NCI-H69 (cell line): ENCODE data around the gene DST.
A peak's percentile ranks its signal among the peaks of the same experiment; 100 is the strongest.

Experiments used
- DNase-seq: peaks from one replicate; lab custom pipeline; 2025; lab: John Stamatoyannopoulos, UW

Gene DST

GRCh38 chr6:56480654-56481337 lies 161.9 kb downstream of the DST start:
- DNase-seq = no peak

DNA sequence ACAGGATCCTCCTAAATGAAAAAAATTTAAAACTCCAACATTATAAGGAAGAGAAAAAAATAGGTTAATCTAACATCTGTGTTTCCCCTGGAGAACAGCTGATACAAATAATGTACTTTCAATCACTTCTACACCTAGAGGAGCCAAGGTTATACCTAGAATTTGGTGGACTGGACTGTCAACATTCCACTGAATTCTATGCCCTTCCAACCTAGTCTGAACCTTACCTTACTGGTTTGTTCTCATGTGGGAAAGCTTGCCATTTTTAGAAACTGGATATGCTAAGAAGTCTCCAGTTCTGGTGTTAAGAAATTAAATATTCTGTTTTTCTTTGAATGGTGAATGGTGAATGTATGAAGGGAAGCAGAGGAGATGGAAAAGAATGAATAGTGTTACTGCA lies 162.4 kb downstream of the DST start:
- no peak for DNase-seq

GRCh38 chr6:56479381-56479780 lies 163.3 kb downstream of the DST start:
- DNase-seq = no peak

GRCh38 chr6:56478202-56478601 lies 164.5 kb downstream of the DST start:
- DNase-seq = no peak

DNA sequence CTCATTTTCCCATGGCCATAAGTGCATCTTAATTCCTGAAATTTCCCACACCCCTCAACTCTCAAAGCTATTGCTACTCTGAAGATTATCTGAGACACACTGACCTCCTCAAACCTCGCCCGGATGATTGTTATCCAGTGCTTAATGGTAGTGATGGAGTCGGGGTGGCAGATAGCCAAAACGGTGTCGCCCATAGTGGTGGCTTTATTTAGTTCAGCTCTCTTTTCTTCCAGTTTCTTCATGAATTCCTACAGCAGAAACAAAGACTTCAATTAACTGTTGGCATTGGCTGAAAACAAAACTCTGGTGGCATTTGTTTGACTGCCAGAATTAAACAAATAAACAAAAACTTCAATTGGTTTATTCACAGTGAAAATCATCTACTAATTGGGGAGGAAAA lies 165.4 kb downstream of the DST start:
- no peak for DNase-seq

- no peak for DNase-seq
Observed at GRCh38 chr6:56475736-56476457, 166.8 kb downstream of the DST start.

- no peak for DNase-seq
Observed at GRCh38 chr6:56474532-56474931, 168.2 kb downstream of the DST start.

DNA sequence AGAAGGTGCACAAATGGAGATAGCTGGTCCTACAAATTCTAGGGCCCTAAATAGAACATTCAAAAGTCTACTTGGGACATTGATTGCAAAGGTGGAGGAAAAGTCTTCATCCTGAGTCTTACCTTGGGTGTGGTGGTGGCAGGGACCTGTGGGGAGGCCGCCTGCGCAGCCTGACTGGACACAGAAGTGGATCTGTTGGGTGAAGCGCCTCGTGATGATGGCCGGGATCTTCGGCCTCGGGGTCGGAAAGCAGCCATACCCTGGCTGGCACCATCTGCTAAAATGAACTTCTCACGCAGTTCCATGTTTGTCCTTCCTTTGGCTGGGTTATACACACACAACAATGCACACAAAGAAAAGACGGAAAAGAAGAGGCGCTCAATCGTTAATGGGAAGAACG lies 179.2 kb downstream of the DST start:
- DNase-seq = no peak

- DNase-seq = no peak
Observed at GRCh38 chr6:56459030-56459805, 183.5 kb downstream of the DST start.

DNA sequence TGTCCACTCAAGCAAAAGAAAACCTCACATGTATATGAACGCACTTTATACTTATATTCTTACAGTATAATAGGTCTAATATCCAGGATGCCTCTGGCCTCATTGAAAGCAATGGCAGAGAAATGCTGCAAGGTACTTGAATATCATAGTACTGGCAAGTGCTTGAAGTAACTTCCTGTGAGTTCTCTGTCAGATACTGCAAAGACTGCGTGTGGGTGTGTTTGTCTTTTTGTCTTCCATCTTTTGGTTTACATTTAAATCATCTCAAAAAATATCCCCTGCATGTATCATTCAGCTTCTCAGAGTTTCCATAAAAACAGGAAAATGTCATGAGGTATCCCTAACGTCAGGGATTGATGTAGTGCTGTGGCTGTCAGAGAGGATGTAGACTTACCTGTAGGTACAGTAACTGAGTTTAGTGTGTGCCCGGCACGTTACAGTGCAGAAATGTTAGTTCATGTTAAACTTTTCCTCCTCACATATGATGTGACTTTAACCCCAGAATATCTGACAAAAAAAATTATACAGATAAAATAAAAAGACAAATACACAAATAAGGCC lies 184.3 kb downstream of the DST start:
- no peak for DNase-seq

DNA sequence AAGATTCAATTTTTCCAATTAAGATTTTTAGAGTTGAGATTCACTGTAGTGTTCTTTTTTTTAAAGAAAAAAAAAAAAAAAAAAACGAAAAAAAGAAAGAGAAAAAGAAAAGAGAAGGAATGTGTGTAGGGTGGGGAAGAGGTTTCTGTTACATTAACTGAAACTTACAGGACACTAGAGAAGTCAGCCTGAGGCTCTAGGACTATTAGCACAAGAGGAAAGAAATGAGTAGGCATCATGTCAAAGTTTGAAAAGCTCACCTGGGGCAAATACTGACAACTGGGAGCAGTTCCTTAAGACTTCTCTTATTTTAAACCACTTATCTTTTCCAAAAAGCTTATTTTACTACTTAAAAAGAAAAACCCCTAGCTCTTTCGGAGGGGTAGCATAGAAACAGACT lies 185.9 kb downstream of the DST start:
- DNase-seq = no peak

GRCh38 chr6:56450882-56451739 lies 191.6 kb downstream of the DST start:
- no peak for DNase-seq

- DNase-seq = no peak
Observed at GRCh38 chr6:56450376-56450775, 192.3 kb downstream of the DST start.

DNA sequence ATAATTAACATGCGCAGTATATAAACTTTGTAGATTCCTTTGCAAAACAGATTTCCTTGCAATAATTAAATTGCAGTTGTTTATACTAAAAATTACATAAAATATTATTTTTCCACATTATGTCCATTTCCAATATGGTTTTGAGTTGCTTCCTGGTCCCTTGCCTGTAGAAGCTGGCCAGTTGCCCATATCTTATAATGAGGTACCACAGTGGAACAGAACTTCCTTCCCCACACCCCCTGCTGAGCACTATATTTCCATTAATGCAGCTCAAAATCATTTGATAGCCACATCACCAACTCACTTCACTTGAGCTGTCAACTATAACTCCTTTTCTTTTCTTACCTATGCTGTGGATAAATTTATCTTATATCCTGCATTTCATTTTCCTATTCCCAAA lies 194.6 kb downstream of the DST start:
- DNase-seq = peak; percentile 60

DNA sequence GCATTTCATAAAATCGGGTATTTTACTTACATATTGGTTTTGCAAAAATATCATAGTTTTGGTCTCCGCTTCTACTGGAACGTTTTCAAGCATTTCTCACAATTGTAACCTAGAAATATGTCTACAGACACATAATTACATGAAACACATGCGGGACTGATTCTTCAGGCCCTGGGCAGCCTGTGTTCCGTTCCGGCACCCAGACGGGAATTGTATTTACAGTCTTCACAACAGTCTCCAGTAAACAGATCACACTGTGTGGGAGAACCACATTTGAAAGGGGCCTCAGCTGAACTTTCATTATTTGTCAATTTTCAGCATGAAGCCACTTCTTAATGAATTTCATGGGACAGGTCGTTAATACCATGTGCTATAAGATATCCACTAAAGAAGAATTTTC lies 196.9 kb downstream of the DST start:
- no peak for DNase-seq

DNA sequence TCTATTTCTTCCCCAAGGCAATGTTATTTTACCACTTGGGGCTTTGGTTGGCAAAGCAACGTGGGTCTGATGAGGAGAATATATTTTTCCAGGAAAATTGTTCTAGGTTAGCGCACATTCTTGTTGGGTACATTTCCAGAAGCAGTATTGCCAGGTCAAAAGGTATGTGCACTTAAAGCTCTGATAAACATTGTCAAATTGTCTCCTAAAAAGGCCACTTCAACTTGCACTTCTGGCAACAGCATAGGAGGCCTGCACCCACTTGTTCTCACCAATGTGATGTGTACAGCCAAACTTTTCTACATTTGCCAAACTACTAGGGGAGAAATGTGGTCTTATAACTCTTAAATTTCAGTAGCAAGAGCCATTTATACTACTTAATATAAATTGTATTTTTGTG lies 197.8 kb downstream of the DST start:
- DNase-seq = no peak

DNA sequence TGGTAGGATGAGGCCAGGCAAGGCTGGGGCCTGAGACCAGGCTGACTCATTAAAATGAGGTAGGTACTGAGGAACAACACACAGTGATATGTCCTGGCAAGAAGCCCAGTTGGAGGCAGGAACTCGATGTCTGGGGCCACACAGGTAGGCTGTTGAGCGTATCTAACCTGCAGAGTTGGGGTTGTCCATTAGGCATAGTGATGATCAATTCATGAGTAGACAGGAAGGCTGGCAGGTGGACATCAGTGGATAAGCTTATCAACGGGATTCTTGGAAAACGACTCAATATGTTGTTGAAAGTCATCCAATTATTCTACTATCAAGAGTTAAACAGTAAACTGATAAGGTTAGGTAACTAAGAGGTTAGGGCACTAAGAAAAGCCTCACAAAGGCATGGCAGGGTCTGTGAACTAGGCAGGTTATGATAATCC lies 202.1 kb downstream of the DST start:
- peak; percentile 14 for DNase-seq

- DNase-seq = peak; percentile 41
Observed at GRCh38 chr6:56437171-56437900, 205.4 kb downstream of the DST start.

DNA sequence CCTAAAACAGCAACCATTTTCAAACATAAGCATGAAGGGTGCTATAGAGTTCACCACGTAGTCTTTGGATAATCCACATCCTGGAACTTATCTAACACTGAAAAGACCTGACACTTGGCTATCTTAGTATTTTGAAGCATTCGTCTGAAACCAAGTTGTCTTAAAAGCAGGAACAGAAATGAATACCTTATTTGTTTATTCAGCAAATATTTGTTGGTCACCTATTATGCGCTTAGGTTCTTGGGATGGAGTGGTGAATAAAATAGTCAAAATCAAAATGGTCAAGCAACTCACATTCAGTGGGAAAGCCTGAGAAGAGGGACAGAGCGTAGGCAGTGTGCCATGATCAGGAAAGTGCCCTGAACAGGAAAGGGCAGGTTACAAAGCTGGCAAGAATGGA lies 206.9 kb downstream of the DST start:
- no peak for DNase-seq

DNA sequence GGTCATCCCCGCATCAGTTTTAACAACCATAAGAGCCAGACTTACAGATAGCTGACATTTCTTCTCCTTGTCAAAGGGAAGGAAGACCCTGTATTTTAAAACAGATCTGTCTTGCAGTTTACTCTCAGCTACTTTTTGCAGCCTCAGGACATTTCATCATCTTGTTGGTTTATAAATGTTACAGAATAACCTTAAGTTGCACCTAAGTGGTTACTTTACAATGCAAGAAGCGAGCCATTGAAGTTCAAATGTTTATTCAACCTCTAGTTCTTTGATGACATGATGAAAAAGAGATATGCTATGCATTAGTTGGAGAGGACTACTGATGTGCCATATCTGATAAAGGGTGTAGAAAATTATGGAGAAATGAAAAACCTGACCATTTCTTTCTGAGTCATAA lies 207.4 kb downstream of the DST start:
- no peak for DNase-seq

- no peak for DNase-seq
Observed at GRCh38 chr6:56434606-56435005, 208.1 kb downstream of the DST start.
